ENCODE results near the gene ARL16.
A peak's percentile ranks its signal among the peaks of the same experiment; 100 is the strongest.

Gene ARL16

DNA sequence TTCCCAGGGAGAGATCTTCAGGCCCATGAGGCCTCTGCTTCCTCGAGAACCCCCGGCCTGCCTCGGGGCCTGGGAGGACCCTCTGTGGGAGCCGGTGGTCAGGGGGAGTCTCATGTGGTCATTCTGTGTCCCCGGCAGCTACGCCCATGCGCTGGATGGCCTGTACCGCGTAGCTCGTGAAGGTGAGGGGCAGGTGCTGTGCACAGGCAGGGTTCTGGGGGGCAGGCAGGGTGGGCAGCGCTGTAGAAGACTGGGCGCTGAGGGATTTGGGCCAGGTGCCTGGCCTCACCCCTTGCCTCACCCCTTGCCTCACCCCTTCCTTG lies 33.0 kb upstream of the ARL16 start:
- H3K4me1 Mint-ChIP-seq = peaks cover 8% of the 10 kb centered on the region
- H3K36me3 Mint-ChIP-seq (ENCODE audit: low read depth) = no peaks in the 10 kb centered on the region
- H3K9me3 Mint-ChIP-seq = no peaks in the 10 kb centered on the region
- TF ChIP-seq, protein P1, sequence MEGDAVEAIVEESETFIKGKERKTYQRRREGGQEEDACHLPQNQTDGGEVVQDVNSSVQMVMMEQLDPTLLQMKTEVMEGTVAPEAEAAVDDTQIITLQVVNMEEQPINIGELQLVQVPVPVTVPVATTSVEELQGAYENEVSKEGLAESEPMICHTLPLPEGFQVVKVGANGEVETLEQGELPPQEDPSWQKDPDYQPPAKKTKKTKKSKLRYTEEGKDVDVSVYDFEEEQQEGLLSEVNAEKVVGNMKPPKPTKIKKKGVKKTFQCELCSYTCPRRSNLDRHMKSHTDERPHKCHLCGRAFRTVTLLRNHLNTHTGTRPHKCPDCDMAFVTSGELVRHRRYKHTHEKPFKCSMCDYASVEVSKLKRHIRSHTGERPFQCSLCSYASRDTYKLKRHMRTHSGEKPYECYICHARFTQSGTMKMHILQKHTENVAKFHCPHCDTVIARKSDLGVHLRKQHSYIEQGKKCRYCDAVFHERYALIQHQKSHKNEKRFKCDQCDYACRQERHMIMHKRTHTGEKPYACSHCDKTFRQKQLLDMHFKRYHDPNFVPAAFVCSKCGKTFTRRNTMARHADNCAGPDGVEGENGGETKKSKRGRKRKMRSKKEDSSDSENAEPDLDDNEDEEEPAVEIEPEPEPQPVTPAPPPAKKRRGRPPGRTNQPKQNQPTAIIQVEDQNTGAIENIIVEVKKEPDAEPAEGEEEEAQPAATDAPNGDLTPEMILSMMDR (IDR thresholded peaks at IDR 0.05; ENCODE audit: unreplicated experiment in 3 of 3) = no peak
- no peak overlapping the region for H3K27ac Mint-ChIP-seq
- no peak overlapping the region for H3K4me3 Mint-ChIP-seq
- H3K27me3 Mint-ChIP-seq (ENCODE audit: low read depth) = peaks cover under 1% of the 10 kb centered on the region

DNA sequence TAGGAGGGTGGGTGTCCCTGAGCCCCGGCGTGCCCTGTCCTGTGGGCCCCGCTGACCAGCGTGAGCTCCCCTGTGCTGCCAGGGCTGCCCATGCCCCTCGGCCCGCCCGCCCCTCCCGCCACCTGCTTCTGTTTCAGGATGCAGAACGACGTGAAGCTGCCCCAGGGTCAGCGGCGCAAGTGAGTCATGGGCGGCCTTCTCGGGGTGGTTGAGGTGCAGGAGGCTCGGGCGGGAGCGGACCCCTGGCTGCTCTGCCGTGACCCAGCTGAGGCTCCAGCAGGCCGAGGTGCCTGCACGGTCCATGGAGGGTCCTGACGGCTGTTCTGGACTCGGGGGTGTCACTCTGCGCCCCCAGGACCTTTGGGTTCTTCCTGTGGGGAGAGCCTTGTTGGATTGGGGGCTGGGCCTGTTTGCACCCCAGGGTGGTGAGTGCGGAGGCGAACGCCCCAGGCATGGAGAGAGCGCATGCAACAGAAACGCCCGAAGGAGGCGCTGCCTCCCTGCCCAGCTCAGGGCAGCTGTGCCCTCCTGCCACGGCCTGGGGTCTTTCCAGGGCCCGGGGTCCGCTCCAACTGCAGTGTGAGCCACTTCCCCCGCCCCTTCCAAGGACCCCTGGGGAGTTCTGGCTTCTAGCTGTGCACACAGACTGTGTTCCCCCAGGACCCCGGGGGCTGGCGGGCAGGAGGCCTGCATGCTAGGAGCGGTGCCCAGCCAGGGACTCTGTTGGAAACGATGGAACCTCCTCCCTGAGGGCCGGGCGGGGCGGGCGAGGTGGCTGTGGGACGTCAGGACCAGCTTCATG lies 32.5 kb upstream of the ARL16 start:
- Mint-ChIP-seq H3K4me3 (no peak overlapping the region), H3K4me1 (peaks cover 8% of the 10 kb centered on the region), H3K27ac (no peak overlapping the region), H3K27me3 (ENCODE audit: low read depth) (peaks cover 5% of the 10 kb centered on the region), H3K36me3 (ENCODE audit: low read depth) (no peaks in the 10 kb centered on the region), H3K9me3 (no peaks in the 10 kb centered on the region)
- TF ChIP-seq, protein P1 (IDR thresholded peaks at IDR 0.05; ENCODE audit: unreplicated experiment in 3 of 3) = no peak

DNA sequence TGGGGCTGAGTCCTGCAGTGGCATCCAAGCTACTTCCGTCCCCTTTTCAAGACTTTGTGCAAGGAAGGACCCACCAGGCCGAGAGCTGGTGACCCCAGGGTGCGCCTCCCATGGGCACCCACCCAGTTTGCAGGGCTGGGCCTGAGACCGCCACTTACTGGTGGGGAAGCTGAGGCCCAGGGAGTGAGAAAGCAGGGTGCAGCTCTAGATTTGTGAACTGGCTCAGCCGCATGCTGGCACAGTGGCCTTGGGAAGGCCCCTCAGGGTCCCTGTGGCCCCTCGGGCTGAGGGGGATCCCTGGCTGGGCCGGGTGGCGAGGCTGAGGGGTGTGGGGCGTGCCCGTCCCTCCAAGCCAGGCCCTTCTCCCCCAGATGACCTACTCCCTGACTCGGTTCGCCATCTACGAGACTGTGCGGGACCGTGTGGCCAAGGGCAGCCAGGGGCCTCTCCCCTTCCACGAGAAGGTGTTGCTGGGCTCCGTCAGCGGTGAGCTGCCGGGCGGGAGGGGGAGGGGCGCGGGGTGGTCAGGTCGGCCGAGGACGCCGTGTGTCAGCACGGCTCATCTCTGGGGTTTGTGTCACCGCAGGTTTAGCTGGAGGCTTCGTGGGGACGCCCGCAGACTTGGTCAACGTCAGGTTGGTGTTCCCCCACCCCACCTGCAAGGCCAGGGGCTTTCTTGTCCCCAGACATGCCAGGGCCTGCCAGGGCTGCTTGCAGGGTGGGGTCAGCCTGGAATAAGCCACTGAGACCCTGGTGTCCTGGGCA lies 31.7 kb upstream of the ARL16 start:
- Mint-ChIP-seq H3K27me3 (ENCODE audit: low read depth) (peaks cover 13% of the 10 kb centered on the region), H3K9me3 (no peaks in the 10 kb centered on the region), H3K36me3 (ENCODE audit: low read depth) (no peaks in the 10 kb centered on the region), H3K27ac (no peak overlapping the region), H3K4me3 (no peak overlapping the region), H3K4me1 (peaks cover 14% of the 10 kb centered on the region)
- TF ChIP-seq, protein P1 (IDR thresholded peaks at IDR 0.05; ENCODE audit: unreplicated experiment in 3 of 3) = no peak

DNA sequence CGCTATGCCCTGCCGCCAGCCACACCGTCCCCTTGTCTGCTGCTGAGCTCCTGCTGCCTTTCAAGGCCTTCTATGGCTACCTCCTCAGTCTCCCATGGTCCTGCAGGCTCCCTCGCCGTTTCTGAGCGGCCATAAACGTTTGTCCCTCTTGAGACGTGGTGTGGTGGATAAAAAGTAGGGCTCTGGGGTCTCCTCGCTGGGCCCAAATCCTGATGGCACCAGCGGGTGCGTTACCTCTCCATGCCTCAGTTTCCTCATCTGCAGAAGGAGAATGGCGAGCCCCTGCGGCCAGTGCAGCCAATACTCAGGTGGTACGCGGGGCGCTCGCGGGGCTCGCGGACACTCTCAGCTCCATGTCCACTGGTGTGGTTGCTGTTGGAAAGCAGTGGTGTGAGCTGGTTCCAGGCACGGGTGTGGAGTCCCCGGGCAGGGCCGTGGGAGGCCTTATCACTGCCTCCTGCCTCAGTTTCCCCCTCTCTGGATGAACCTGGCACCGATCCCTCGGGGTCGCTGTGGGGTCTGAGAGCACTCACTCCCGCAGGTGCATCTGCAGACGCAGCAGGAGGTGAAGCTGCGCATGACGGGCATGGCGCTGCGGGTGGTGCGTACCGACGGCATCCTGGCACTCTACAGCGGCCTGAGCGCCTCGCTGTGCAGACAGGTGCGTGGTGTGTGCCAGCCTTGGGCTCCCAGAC lies 31.0 kb upstream of the ARL16 start:
- Mint-ChIP-seq H3K36me3 (ENCODE audit: low read depth) (no peaks in the 10 kb centered on the region), H3K27me3 (ENCODE audit: low read depth) (peaks cover 16% of the 10 kb centered on the region), H3K4me1 (peaks cover 14% of the 10 kb centered on the region), H3K9me3 (no peaks in the 10 kb centered on the region), H3K4me3 (peak overlapping the region; percentile 34 to 93 (median 58)), H3K27ac (no peak overlapping the region)
- TF ChIP-seq, protein P1 (IDR thresholded peaks at IDR 0.05; ENCODE audit: unreplicated experiment in 3 of 3) = no peak

DNA sequence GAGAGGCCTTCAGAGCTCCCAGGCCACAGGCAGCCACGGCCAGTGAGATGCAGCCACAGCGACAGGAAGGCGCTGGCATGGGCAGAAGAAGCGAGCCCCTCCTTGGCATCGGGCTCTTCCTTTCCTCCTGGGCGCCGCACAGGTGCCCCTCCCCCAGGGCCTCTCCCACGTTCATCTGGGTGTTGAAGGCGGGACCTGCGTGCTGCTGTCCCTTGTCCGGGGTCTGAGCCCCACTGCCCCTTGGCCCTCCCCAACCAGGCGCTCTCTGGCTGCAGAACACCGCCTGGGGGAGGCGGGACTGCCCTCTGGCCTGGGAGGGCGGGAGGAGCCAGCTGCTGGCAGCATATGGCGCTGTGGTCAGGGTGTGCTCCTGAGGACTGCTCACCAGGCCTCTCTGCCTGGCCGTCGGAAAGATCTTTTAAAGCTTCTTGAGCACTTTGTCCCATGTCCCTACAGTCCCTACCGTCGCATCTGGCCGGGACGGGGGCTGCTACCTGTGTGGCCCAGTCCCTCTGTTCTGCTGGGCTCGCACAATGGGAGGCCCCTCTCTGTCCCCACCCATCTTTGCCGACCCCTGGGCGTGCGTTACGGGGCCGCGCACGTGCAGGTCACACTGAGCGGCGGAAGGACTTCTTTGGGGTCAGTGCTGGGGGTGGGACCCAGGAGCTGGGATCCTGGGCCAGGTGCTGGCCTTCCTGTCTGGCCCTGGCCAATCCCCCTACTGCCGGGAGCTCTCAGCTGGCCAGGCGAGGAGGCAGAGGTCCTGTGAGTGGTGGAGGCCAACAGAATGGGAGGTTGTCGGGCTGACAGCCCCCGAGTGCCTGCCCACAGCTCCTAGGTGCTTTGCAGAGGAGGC lies 30.2 kb upstream of the ARL16 start:
- Mint-ChIP-seq H3K4me3 (peak overlapping the region; percentile 89 to 93 (median 89)), H3K9me3 (no peaks in the 10 kb centered on the region), H3K27me3 (ENCODE audit: low read depth) (peaks cover 16% of the 10 kb centered on the region), H3K4me1 (peaks cover 14% of the 10 kb centered on the region), H3K27ac (peak overlapping the region in 2 of 3 experiments; percentile 52 to 63), H3K36me3 (ENCODE audit: low read depth) (no peaks in the 10 kb centered on the region)
- TF ChIP-seq, protein P1 (IDR thresholded peaks at IDR 0.05; ENCODE audit: unreplicated experiment in 3 of 3) = no peak
